Mammary microvascular endothelial cell (primary cell): ENCODE measurements around the gene SPATA31C1. TPM values are rescaled to one million over a fixed set of nuclear protein-coding genes. Genes with fewer than 3 reads are reported as not detected.

Experiments
- total RNA-seq: library from RNA; depleted of rRNA; stranded (reverse); fragments of >200 nt; gene quantifications from 2 replicates; pipeline ENCODE4 v1.2.3, GENCODE V29; 2015

Gene SPATA31C1
- total RNA-seq: not detected in 2 replicates

DNA sequence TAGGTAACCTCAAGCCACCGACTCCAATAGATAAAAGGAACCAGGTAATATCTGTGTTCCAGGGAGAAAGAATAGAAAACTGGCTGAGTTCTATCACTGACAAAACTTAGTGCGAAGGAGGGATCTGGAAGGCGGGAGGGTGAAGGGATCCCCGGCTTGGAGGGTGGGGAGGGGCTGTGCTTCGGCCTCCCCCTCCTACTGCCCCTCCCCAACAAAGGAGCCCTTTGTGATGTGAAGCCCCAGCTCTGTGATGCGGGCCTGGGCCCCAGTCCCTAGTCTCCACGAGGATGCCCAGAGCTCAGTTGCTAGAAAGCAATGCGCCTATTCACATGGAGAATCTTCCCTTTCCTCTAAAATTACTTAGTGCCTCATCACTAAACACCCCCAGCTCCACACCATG is at the start of gene SPATA31C1:
Gene SPATA31C1, plus strand, starts transcription at position 301 of the 400 bp plus-strand sequence.

GRCh38 chr9:87882627-87883026 is 35.1 kb upstream of the SPATA31C1 start, which contains the start of gene SPATA31E1:
SPATA31E1 (plus strand) TSS chr9:87882877; CDS start chr9:87882892, 15 bp downstream.

Other genes with a start within 250 kb of the SPATA31C1 start
- gene CTSL, start 191.8 kb upstream of the SPATA31C1 start, total RNA-seq: 230 and 242 TPM in 2 replicates
- gene SPATA31E1, start 35.1 kb upstream of the SPATA31C1 start, total RNA-seq: not detected in 2 replicates
- 0.40 and 0.98 TPM in 2 replicates for gene CDK20, start 56.6 kb downstream of the SPATA31C1 start, total RNA-seq
- not detected in 2 replicates for gene SPATA31C2, start 220.5 kb downstream of the SPATA31C1 start, total RNA-seq